Fibroblast of lung (primary cell): Measurements from ENCODE around the gene KLF16. TPM values are rescaled to one million over a fixed set of nuclear protein-coding genes. Genes with fewer than 3 reads are reported as not detected.

ENCODE experiments used
- DNase-seq, 2 donors: peaks; one replicate each; pipeline versions ENCODE4 v3.0.0 to v3.0.0-alpha.2; 2010; ENCODE audit warnings: low read depth in 2 of 2
- H2AFZ ChIP-seq: 2 replicates; pipeline ENCODE4 v1.5.1; 2012; ENCODE audit warnings: low read length, control low read depth, inconsistent platforms
- H3K27ac ChIP-seq: 2 replicates; pipeline ENCODE4 v1.5.1; 2011; ENCODE audit warnings: low read length, control low read depth; ENCODE audit not compliant: insufficient read depth
- H3K27me3 ChIP-seq: 2 replicates; pipeline ENCODE4 v1.5.1; 2011; ENCODE audit warnings: mild to moderate bottlenecking, low read length; ENCODE audit not compliant: control insufficient read depth, insufficient read depth
- H3K36me3 ChIP-seq: 2 replicates; pipeline ENCODE4 v1.5.1; 2011; ENCODE audit warnings: low read length; ENCODE audit not compliant: control insufficient read depth, insufficient read depth
- H3K4me1 ChIP-seq: 2 replicates; pipeline ENCODE4 v1.5.1; 2011; ENCODE audit warnings: low read length; ENCODE audit not compliant: control insufficient read depth, insufficient read depth; ENCODE audit errors: extremely low read depth
- H3K4me2 ChIP-seq: 2 replicates; pipeline ENCODE4 v1.5.1; 2011; ENCODE audit warnings: low read length, control low read depth; ENCODE audit not compliant: insufficient read depth; ENCODE audit errors: extremely low read depth
- H3K4me3 ChIP-seq, 4 experiments: fragments of 200-600 bp in 1 of 4; sonication (generic) in 1 of 4; replicated peaks in 1 of 4; 2 replicates each; pipeline ENCODE4 v1.5.1; 2011 to 2016; ENCODE audit warnings: low read length in 4 of 4, low read depth in 3 of 4, mild to moderate bottlenecking in 3 of 4, control low read depth in 2 of 4, inconsistent platforms in 1 of 4, mixed read lengths in 1 of 4; ENCODE audit not compliant: insufficient read depth in 1 of 4; ENCODE audit errors: control extremely low read depth in 1 of 4
- H3K79me2 ChIP-seq: 2 replicates; pipeline ENCODE4 v1.5.1; 2012; ENCODE audit warnings: mild to moderate bottlenecking, low read length, inconsistent platforms; ENCODE audit not compliant: control insufficient read depth, insufficient read depth
- H3K9ac ChIP-seq: 2 replicates; pipeline ENCODE4 v1.5.1; 2011; ENCODE audit warnings: mild to moderate bottlenecking, low read length, control low read depth; ENCODE audit not compliant: insufficient read depth
- H3K9me3 ChIP-seq: 2 replicates; pipeline ENCODE4 v1.5.1; 2012; ENCODE audit warnings: low read depth, low read length; ENCODE audit not compliant: control insufficient read depth, insufficient read depth
- H4K20me1 ChIP-seq: 2 replicates; pipeline ENCODE4 v1.5.1; 2011; ENCODE audit warnings: low read length; ENCODE audit not compliant: control insufficient read depth, insufficient read depth; ENCODE audit errors: extremely low read depth
- CTCF ChIP-seq, 2 donors: IDR thresholded peaks in 1 of 2; conservative IDR thresholded peaks in 1 of 2; 1 replicate in 1 of 2; 2 replicates in 1 of 2; pipeline ENCODE4 v1.5.1; 2011 to 2012; ENCODE audit warnings: low read length in 2 of 2, control low read depth in 1 of 2, inconsistent platforms in 1 of 2, low read depth in 1 of 2, mild to moderate bottlenecking in 1 of 2
- EZH2 ChIP-seq: IDR thresholded peaks from 2 replicates; pipeline ENCODE4 v1.5.1; 2012; ENCODE audit warnings: low read length, control low read depth, mild to moderate bottlenecking; ENCODE audit errors: missing control alignments
- polyA plus RNA-seq, 2 donors: library from polyadenylated mRNA; depleted of rRNA in 1 of 2; stranded (reverse) in 1 of 2; unstranded in 1 of 2; fragments of >200 nt; gene quantifications; 2 replicates each; pipeline ENCODE4 v1.2.1, GENCODE V29; 2011 to 2012; ENCODE audit warnings: missing spikeins in 1 of 2
- total RNA-seq: library from RNA; depleted of rRNA; stranded (reverse); fragments of >200 nt; gene quantifications from 2 replicates; pipeline ENCODE4 v1.2.1, GENCODE V29; 2014

Gene KLF16
- total and polyA plus RNA-seq, 2 donors (not counting 1 experiment from before 2014, with no cell fraction given) = 4.2 to 6.9 TPM

DNA sequence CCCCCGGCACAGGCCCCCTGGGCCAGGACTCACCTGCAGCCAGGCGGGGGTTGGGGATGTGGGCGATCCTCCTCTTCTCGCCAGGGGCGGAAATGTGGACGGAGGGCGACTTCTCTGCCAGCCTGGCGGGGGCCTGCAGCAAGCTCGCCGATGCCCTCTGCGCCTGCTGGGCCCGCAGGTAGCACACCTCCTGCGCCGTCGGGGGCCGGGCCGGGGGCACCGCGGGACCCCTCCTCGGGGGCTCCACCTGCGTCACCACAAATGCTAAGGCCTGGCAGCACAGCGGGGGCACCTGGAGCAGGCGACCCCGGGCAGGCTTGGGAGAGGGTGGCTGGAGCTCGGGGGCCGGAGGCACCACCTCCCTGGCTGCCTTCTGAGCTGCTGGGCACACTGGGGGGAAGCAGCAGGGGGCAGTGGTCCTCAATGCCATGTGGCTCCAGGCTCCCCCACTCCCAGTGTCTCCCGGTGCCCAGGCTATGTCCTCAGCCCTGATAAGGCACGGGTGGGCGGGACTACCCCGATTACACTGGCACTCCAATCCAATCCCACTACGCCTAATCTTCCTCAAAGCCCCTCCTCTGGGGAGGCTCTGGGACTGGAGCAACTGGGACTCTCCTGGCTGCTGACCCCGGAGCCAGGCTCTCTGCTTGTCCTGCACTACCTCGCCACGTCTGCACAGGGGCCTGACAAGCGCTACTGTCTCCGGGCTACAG lies 39.7 kb downstream of the KLF16 start:
- no peak for DNase-seq
- H3K4me2 ChIP-seq = no peak overlapping the region
- H3K79me2 ChIP-seq = no peaks in the 10 kb centered on the region
- no peak overlapping the region for H3K27ac ChIP-seq
- no peak for TF ChIP-seq EZH2
- TF ChIP-seq CTCF (conservative IDR thresholded peaks at IDR 0.05 in 1 of 2, IDR thresholded peaks at IDR 0.05 in 1 of 2; ENCODE audit: low read depth in 1 of 2, low read length in 2 of 2) = no peak
- H3K27me3 ChIP-seq = no peaks in the 10 kb centered on the region
- peaks cover 14% of the 10 kb centered on the region for H3K36me3 ChIP-seq
- H2AFZ ChIP-seq = no peak overlapping the region
- H3K4me1 ChIP-seq = peaks cover 5% of the 10 kb centered on the region
- no peak overlapping the region for H3K9ac ChIP-seq
- H3K9me3 ChIP-seq = no peaks in the 10 kb centered on the region
- H4K20me1 ChIP-seq = no peaks in the 10 kb centered on the region
- H3K4me3 ChIP-seq = no peak overlapping the region

- Histone ChIP-seq H3K9me3 (no peaks in the 10 kb centered on the region), H2AFZ (no peak overlapping the region), H3K27ac (no peak overlapping the region), H3K36me3 (peaks cover 17% of the 10 kb centered on the region), H3K4me1 (peaks cover 5% of the 10 kb centered on the region), H3K79me2 (no peaks in the 10 kb centered on the region), H3K9ac (no peak overlapping the region), H4K20me1 (no peaks in the 10 kb centered on the region), H3K4me3 (no peak overlapping the region), H3K27me3 (no peaks in the 10 kb centered on the region), H3K4me2 (no peak overlapping the region)
- no peak for DNase-seq
- TF ChIP-seq EZH2 (no peak), CTCF (conservative IDR thresholded peaks at IDR 0.05 in 1 of 2, IDR thresholded peaks at IDR 0.05 in 1 of 2; ENCODE audit: low read depth in 1 of 2, low read length in 2 of 2) (no peak)
Observed at GRCh38 chr19:1823020-1823419, 40.4 kb downstream of the KLF16 start.

GRCh38 chr19:1822210-1822609 lies 41.2 kb downstream of the KLF16 start:
- Histone ChIP-seq H3K36me3 (peaks cover 24% of the 10 kb centered on the region), H3K9ac (no peak overlapping the region), H3K27me3 (no peaks in the 10 kb centered on the region), H3K4me1 (peaks cover 5% of the 10 kb centered on the region), H2AFZ (no peak overlapping the region), H4K20me1 (no peaks in the 10 kb centered on the region), H3K4me2 (no peak overlapping the region), H3K27ac (no peak overlapping the region), H3K9me3 (no peaks in the 10 kb centered on the region), H3K4me3 (no peak overlapping the region), H3K79me2 (no peaks in the 10 kb centered on the region)
- no peak for DNase-seq
- TF ChIP-seq EZH2 = no peak
- no peak for TF ChIP-seq CTCF (conservative IDR thresholded peaks at IDR 0.05 in 1 of 2, IDR thresholded peaks at IDR 0.05 in 1 of 2; ENCODE audit: low read depth in 1 of 2, low read length in 2 of 2)
